Measurements from ENCODE around the gene SLC38A3. TPM values are rescaled to one million over a fixed set of nuclear protein-coding genes. Genes with fewer than 3 reads are reported as not detected.

SLC38A3 gene
- total RNA-seq, 1 donor from 2014 or later, result 43.5 TPM

DNA sequence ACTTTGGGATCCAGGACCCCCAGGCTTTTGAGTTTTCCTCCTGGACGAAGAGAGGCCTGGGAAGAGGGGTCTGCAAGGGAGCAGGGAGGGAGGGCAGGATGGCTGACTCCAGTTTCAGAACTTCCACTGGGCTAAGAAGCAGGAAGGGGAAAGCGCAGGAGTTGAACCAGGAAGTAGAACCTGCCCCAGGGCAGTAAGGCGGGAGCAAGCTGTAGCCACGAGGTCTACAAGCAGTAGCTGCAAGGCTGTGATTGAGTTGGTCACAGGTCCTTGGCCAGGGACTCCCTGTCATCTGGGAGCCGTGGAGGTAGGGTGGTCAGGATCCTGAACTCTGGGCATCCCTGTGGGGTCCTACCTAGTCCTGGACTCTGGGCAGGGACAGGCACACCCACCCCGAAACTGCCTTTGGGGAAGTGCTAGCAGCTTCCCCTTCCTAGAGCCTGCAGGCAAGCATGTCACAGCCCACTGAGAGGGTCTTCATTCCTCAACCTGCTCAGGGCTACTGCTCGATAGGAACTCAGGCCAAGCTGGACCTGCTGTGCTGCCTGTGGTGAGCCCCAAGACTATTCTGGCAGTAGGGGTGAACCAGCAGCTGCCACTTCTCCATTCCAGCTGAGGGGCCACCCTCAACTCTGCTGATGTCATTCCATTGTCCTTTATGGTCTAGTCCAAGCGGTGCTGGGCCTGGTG, 25.2 kb downstream of the SLC38A3 start:
- peaks cover 25% of the 10 kb centered on the region for H3K4me1 Mint-ChIP-seq (ENCODE audit: low read depth)
- peaks cover 12% of the 10 kb centered on the region for H3K27me3 Mint-ChIP-seq
- H3K27ac Mint-ChIP-seq, result no peak overlapping the region
- H3K4me3 Mint-ChIP-seq (ENCODE audit: low read depth), result no peak overlapping the region
- no peaks in the 10 kb centered on the region for H3K9me3 Mint-ChIP-seq (ENCODE audit: low read depth)
- DNase-seq (ENCODE audit: low spot score, unreplicated experiment), result no peak
- no peak for TF ChIP-seq CTCF (IDR thresholded peaks at IDR 0.05; ENCODE audit: unreplicated experiment)
- H3K36me3 Mint-ChIP-seq (ENCODE audit: insufficient read depth), result no peaks in the 10 kb centered on the region

GRCh38 chr3:50230794-50231125, 25.7 kb downstream of the SLC38A3 start:
- Mint-ChIP-seq H3K9me3 (ENCODE audit: low read depth) (no peaks in the 10 kb centered on the region), H3K27me3 (peaks cover 10% of the 10 kb centered on the region), H3K4me1 (ENCODE audit: low read depth) (peaks cover 28% of the 10 kb centered on the region), H3K36me3 (ENCODE audit: insufficient read depth) (no peaks in the 10 kb centered on the region), H3K4me3 (ENCODE audit: low read depth) (no peak overlapping the region), H3K27ac (no peak overlapping the region)
- no peak for DNase-seq (ENCODE audit: low spot score, unreplicated experiment)
- no peak for TF ChIP-seq CTCF (IDR thresholded peaks at IDR 0.05; ENCODE audit: unreplicated experiment)

DNA sequence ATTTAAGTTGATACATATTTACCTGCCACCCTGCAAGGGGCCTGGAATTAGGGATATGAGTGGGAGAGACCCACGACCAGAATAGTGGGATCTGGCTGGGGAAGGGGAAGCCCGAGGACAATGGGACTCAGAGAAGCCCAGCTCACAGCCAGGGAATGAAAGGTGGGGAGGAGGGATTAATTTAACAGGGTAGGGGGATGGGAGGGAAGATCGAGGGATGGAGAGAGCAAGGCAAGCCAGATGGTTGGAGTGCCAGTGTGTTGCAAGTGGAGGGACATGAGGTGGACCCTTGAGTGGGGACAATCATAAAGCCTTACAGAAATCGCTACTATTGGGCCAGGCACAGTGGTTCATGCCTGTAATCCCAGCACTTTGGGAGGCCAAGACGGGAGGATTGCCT, 26.5 kb downstream of the SLC38A3 start:
- no peak for DNase-seq (ENCODE audit: low spot score, unreplicated experiment)
- no peaks in the 10 kb centered on the region for H3K9me3 Mint-ChIP-seq (ENCODE audit: low read depth)
- no peak overlapping the region for H3K27ac Mint-ChIP-seq
- no peaks in the 10 kb centered on the region for H3K36me3 Mint-ChIP-seq (ENCODE audit: insufficient read depth)
- peaks cover 4% of the 10 kb centered on the region for H3K27me3 Mint-ChIP-seq
- TF ChIP-seq CTCF (IDR thresholded peaks at IDR 0.05; ENCODE audit: unreplicated experiment), result no peak
- H3K4me1 Mint-ChIP-seq (ENCODE audit: low read depth), result peaks cover 31% of the 10 kb centered on the region
- H3K4me3 Mint-ChIP-seq (ENCODE audit: low read depth), result no peak overlapping the region

DNA sequence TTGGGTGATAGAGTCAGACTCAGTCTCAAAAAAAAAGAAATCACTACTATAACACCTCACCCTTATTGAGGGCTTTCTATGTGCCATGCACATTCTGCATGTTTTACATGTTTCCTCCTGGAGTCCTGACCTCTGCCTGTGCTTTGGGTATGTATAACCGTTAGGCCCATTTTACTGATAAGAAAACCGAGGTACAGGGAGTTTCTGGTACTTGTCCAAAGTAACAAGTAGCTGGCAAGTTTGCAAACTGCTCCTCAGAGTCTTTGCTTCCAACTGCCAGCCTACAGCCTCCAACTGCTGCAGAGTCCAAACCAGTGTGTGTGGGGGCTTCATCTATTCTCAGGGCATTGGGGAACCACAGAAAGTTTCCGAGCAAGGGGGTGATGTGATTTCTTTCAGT, 27.2 kb downstream of the SLC38A3 start:
- TF ChIP-seq CTCF (IDR thresholded peaks at IDR 0.05; ENCODE audit: unreplicated experiment), result no peak
- H3K4me3 Mint-ChIP-seq (ENCODE audit: low read depth), result no peak overlapping the region
- no peak for DNase-seq (ENCODE audit: low spot score, unreplicated experiment)
- no peaks in the 10 kb centered on the region for H3K36me3 Mint-ChIP-seq (ENCODE audit: insufficient read depth)
- no peaks in the 10 kb centered on the region for H3K27me3 Mint-ChIP-seq
- H3K4me1 Mint-ChIP-seq (ENCODE audit: low read depth), result peaks cover 35% of the 10 kb centered on the region
- no peaks in the 10 kb centered on the region for H3K9me3 Mint-ChIP-seq (ENCODE audit: low read depth)
- H3K27ac Mint-ChIP-seq, result no peak overlapping the region

DNA sequence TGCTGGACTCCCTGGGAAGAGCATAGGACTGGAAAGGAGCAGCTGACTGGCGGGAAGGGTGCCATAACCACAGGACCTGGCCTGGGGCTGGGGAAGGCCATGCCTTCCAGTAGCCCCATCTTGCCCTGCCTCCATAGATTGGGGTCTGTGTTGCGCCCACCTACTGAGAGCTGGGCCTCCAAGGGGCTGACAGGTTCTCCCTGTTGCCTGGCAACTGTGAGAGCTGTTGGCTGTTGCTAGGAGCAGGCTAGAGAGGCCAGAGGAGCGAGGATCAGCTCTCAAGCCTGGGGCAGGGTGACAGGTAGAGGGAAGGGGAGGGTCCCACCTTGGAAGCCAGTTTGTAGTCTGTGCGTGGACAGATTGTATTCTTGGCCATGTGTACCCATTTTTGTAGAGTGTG, 28.1 kb downstream of the SLC38A3 start:
- no peak for TF ChIP-seq CTCF (IDR thresholded peaks at IDR 0.05; ENCODE audit: unreplicated experiment)
- H3K4me3 Mint-ChIP-seq (ENCODE audit: low read depth), result no peak overlapping the region
- H3K4me1 Mint-ChIP-seq (ENCODE audit: low read depth), result peaks cover 40% of the 10 kb centered on the region
- H3K27me3 Mint-ChIP-seq, result no peaks in the 10 kb centered on the region
- H3K27ac Mint-ChIP-seq, result peak overlapping the region; percentile 79
- H3K9me3 Mint-ChIP-seq (ENCODE audit: low read depth), result no peaks in the 10 kb centered on the region
- DNase-seq (ENCODE audit: low spot score, unreplicated experiment), result no peak
- no peaks in the 10 kb centered on the region for H3K36me3 Mint-ChIP-seq (ENCODE audit: insufficient read depth)
